Astrocyte (in vitro differentiated cells and primary cell): ENCODE measurements around the gene TBC1D9. TPM values are rescaled to one million over a fixed set of nuclear protein-coding genes. Genes with fewer than 3 reads are reported as not detected.

Source experiments
- DNase-seq: peaks from one replicate; pipeline ENCODE4 v3.0.0-alpha.2; 2010; ENCODE audit warnings: low read depth
- FAIRE-seq: peaks from 2 replicates; lab custom pipeline; 2011; peaks lifted over from hg19 to GRCh38; lab: Jason Lieb, UNC
- H2AFZ ChIP-seq: 2 replicates; pipeline ENCODE4 v1.6.0; 2012; ENCODE audit warnings: low read depth, low read length, inconsistent platforms
- H3K27ac ChIP-seq: 2 replicates; pipeline ENCODE4 v1.5.1; 2011; ENCODE audit warnings: low read depth, low read length, inconsistent platforms
- H3K27me3 ChIP-seq: 2 replicates; pipeline ENCODE4 v1.6.0; 2011; ENCODE audit warnings: low read length, inconsistent platforms; ENCODE audit not compliant: insufficient read depth
- H3K36me3 ChIP-seq: 2 replicates; pipeline ENCODE4 v1.5.1; 2011; ENCODE audit warnings: low read length, inconsistent platforms; ENCODE audit not compliant: insufficient read depth
- H3K4me1 ChIP-seq: 2 replicates; pipeline ENCODE4 v1.5.1; 2011; ENCODE audit warnings: low read length, inconsistent platforms; ENCODE audit not compliant: insufficient read depth
- H3K4me2 ChIP-seq: 2 replicates; pipeline ENCODE4 v1.6.0; 2012; ENCODE audit warnings: low read length, inconsistent platforms
- H3K4me3 ChIP-seq: 2 replicates; pipeline ENCODE4 v1.5.1; 2011; ENCODE audit warnings: low read depth, mild to moderate bottlenecking, low read length, inconsistent platforms; ENCODE audit not compliant: insufficient read depth
- H3K79me2 ChIP-seq: 2 replicates; pipeline ENCODE4 v1.6.0; 2012; ENCODE audit warnings: mild to moderate bottlenecking, low read length, inconsistent platforms; ENCODE audit not compliant: insufficient read depth
- H3K9ac ChIP-seq: 2 replicates; pipeline ENCODE4 v1.6.0; 2012; ENCODE audit warnings: mild to moderate bottlenecking, low read length, inconsistent platforms
- H3K9me3 ChIP-seq: 2 replicates; pipeline ENCODE4 v1.5.1; 2012; ENCODE audit warnings: low read depth, mild to moderate bottlenecking, low read length, inconsistent platforms; ENCODE audit not compliant: insufficient read depth
- H4K20me1 ChIP-seq: 2 replicates; pipeline ENCODE4 v1.6.0; 2012; ENCODE audit warnings: low read length, inconsistent platforms; ENCODE audit not compliant: insufficient read depth
- H3K27ac Mint-ChIP-seq: one replicate; pipeline ENCODE4 v1.8.0; 2021; ENCODE audit warnings: mild to moderate bottlenecking, mixed read lengths; ENCODE audit not compliant: unreplicated experiment
- H3K27me3 Mint-ChIP-seq: one replicate; pipeline ENCODE4 v1.8.0; 2021; ENCODE audit warnings: low read depth, mixed read lengths; ENCODE audit not compliant: unreplicated experiment
- H3K36me3 Mint-ChIP-seq: one replicate; pipeline ENCODE4 v1.8.0; 2021; ENCODE audit warnings: low read depth, mixed read lengths; ENCODE audit not compliant: unreplicated experiment
- H3K4me1 Mint-ChIP-seq: one replicate; pipeline ENCODE4 v1.8.0; 2021; ENCODE audit warnings: low read depth, mixed read lengths; ENCODE audit not compliant: unreplicated experiment
- H3K4me3 Mint-ChIP-seq: one replicate; pipeline ENCODE4 v1.8.0; 2021; ENCODE audit warnings: mild to moderate bottlenecking, moderate library complexity, mixed read lengths; ENCODE audit not compliant: unreplicated experiment
- H3K9me3 Mint-ChIP-seq: one replicate; pipeline ENCODE4 v1.8.0; 2021; ENCODE audit warnings: mild to moderate bottlenecking, mixed read lengths; ENCODE audit not compliant: unreplicated experiment
- EZH2 ChIP-seq: IDR thresholded peaks from 2 replicates; pipeline ENCODE4 v1.6.1; 2012; ENCODE audit warnings: mild to moderate bottlenecking, low read length, inconsistent platforms; ENCODE audit not compliant: insufficient read depth
- total RNA-seq: library from RNA; stranded (reverse); gene quantifications from 2 replicates; pipeline ENCODE4 v1.2.1, GENCODE V29; 2021
- TF ChIP-seq, protein P1 (sequence below): IDR thresholded peaks from 2 replicates; pipeline ENCODE4 v1.5.1; 2011; ENCODE audit warnings: low read depth, mild to moderate bottlenecking, inconsistent platforms, low read length, moderate library complexity; ENCODE audit not compliant: insufficient read depth

The TBC1D9 gene
- total RNA-seq, 1 donor from 2014 or later: 31.6 TPM

DNA sequence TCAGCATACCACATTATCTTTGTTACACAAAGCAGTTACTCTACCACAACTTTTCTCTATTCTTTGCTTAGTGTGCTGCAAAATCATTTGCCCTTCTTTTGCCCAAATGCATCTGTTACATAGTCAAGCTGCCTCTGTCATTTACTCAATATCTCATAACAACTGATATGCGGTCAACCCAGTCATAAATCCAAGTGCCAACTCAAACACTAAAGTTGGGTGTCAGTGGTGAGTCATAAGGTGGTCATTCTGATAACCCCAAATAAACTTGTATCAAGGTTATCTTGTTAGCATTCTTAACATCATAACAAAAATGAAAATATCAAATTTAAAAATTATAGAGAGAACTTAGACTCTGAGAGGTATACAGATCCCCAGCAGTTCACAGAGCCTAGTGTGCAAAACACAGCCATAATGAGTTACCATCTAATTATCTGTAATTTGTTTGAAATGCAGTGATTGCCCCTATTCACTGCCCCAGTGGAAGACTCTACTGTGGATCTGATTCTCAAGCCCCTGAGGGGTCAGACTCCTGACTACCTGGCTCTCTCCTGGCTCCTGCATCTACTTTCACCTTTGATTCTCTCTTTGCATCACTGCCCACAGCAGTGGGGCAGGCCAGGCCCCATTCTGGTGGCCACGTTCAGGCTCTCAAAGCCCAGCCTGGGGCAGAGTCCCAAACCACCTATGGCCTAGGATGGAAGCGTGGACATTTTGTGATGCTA lies 29.2 kb downstream of the TBC1D9 start:
- H3K4me3 Mint-ChIP-seq: no peak overlapping the region
- peaks cover 22% of the 10 kb centered on the region for H3K4me1 Mint-ChIP-seq
- Histone ChIP-seq H3K4me1 (peaks cover 14% of the 10 kb centered on the region), H3K27ac (peak overlapping the region; percentile 6), H3K4me2 (peak overlapping the region; percentile 37), H3K36me3 (no peaks in the 10 kb centered on the region), H3K9ac (no peak overlapping the region), H3K9me3 (no peaks in the 10 kb centered on the region), H3K79me2 (peaks cover 33% of the 10 kb centered on the region), H4K20me1 (peaks cover 67% of the 10 kb centered on the region), H3K27me3 (no peaks in the 10 kb centered on the region), H2AFZ (no peak overlapping the region), H3K4me3 (no peak overlapping the region)
- H3K36me3 Mint-ChIP-seq: peaks cover 3% of the 10 kb centered on the region
- peak; percentile 54 for DNase-seq
- peak overlapping the region; percentile 84 for H3K27ac Mint-ChIP-seq
- no peaks in the 10 kb centered on the region for H3K27me3 Mint-ChIP-seq
- TF ChIP-seq, protein P1, sequence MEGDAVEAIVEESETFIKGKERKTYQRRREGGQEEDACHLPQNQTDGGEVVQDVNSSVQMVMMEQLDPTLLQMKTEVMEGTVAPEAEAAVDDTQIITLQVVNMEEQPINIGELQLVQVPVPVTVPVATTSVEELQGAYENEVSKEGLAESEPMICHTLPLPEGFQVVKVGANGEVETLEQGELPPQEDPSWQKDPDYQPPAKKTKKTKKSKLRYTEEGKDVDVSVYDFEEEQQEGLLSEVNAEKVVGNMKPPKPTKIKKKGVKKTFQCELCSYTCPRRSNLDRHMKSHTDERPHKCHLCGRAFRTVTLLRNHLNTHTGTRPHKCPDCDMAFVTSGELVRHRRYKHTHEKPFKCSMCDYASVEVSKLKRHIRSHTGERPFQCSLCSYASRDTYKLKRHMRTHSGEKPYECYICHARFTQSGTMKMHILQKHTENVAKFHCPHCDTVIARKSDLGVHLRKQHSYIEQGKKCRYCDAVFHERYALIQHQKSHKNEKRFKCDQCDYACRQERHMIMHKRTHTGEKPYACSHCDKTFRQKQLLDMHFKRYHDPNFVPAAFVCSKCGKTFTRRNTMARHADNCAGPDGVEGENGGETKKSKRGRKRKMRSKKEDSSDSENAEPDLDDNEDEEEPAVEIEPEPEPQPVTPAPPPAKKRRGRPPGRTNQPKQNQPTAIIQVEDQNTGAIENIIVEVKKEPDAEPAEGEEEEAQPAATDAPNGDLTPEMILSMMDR: no peak
- no peak for TF ChIP-seq EZH2
- no peak for FAIRE-seq
- no peaks in the 10 kb centered on the region for H3K9me3 Mint-ChIP-seq

DNA sequence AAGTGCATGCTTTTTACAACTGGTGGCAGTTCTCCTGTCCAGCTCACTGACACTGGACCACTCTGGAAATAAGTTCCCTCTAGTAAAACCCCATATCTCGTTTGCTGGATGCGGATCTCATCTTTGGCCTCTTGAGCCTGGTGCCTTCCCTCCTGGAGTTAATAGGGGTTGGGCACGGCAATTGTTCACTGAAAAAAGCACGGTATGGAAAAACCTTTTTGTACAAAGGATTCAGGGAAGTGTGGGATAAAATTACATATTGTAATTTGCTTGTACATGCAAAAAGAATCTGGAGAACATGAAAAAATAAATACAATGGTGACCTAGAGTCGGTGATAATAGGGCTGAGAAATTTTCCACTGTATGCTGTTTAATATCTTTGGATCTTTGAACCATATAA lies 30.6 kb downstream of the TBC1D9 start:
- no peak overlapping the region for H3K4me3 Mint-ChIP-seq
- H2AFZ ChIP-seq: no peak overlapping the region
- TF ChIP-seq EZH2: no peak
- DNase-seq (no peak), FAIRE-seq (no peak)
- no peak overlapping the region for H3K4me2 ChIP-seq
- peaks cover 14% of the 10 kb centered on the region for H3K4me1 ChIP-seq
- no peak overlapping the region for H3K4me3 ChIP-seq
- peaks cover 3% of the 10 kb centered on the region for H3K36me3 Mint-ChIP-seq
- H3K79me2 ChIP-seq: peaks cover 23% of the 10 kb centered on the region
- H3K36me3 ChIP-seq: no peaks in the 10 kb centered on the region
- H3K27me3 Mint-ChIP-seq: no peaks in the 10 kb centered on the region
- no peak overlapping the region for H3K9ac ChIP-seq
- H3K27me3 ChIP-seq: no peaks in the 10 kb centered on the region
- H4K20me1 ChIP-seq: peaks cover 65% of the 10 kb centered on the region
- peak overlapping the region; percentile 34 for H3K27ac Mint-ChIP-seq
- no peak overlapping the region for H3K27ac ChIP-seq
- no peaks in the 10 kb centered on the region for H3K9me3 Mint-ChIP-seq
- peaks cover 22% of the 10 kb centered on the region for H3K4me1 Mint-ChIP-seq
- no peaks in the 10 kb centered on the region for H3K9me3 ChIP-seq

DNA sequence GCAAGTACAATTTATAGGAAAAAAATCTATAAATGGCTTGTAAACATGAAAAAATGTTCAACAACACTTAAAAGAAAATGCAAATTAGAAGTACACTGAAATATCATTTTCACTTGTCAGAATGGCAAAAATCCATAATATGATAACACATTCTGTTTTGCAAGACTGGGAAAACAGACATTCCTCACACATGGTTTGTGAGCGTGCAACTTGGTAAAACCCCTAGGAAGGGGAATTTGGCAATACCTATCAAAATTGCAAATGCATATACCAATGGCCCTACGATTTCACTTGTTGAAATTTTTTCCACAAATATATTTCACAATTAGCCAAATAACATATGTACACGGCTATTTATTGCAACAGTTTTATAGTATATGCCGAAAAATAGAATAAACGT lies 31.4 kb downstream of the TBC1D9 start:
- no peak for TF ChIP-seq EZH2
- TF ChIP-seq, protein P1: no peak
- H3K4me3 Mint-ChIP-seq: no peak overlapping the region
- peaks cover 21% of the 10 kb centered on the region for H3K4me1 Mint-ChIP-seq
- Histone ChIP-seq H3K4me2 (no peak overlapping the region), H3K9ac (no peak overlapping the region), H3K36me3 (no peaks in the 10 kb centered on the region), H3K27ac (no peak overlapping the region), H4K20me1 (peaks cover 61% of the 10 kb centered on the region), H2AFZ (no peak overlapping the region), H3K9me3 (no peaks in the 10 kb centered on the region), H3K79me2 (peaks cover 24% of the 10 kb centered on the region), H3K4me1 (peaks cover 14% of the 10 kb centered on the region), H3K27me3 (no peaks in the 10 kb centered on the region), H3K4me3 (no peak overlapping the region)
- FAIRE-seq (no peak), DNase-seq (no peak)
- H3K27me3 Mint-ChIP-seq: no peaks in the 10 kb centered on the region
- H3K9me3 Mint-ChIP-seq: no peaks in the 10 kb centered on the region
- H3K27ac Mint-ChIP-seq: no peak overlapping the region
- H3K36me3 Mint-ChIP-seq: peaks cover 3% of the 10 kb centered on the region
